BLaER1 treated with 17β-estradiol and CSF1 and Interleukin-3, amounts not matched to agents 10 nM and 100 nM (cell line): ENCODE measurements around the gene MAML3.

Experiments used
- H3K27ac ChIP-seq, 11 experiments: shearing (Covaris generic); formaldehyde crosslinking; 2 replicates each; pipeline ENCODE4 v1.8.1; 2022
- H3K27me3 ChIP-seq, 11 experiments: shearing (Covaris generic); formaldehyde crosslinking; 2 replicates each; pipeline ENCODE4 v1.8.1; 2022
- H3K36me3 ChIP-seq, 11 experiments: shearing (Covaris generic); formaldehyde crosslinking; 2 replicates each; pipeline ENCODE4 v1.8.1; 2022
- H3K4me1 ChIP-seq, 10 experiments: shearing (Covaris generic); formaldehyde crosslinking; 2 replicates each; pipeline ENCODE4 v1.8.1; 2022
- H3K4me2 ChIP-seq, 11 experiments: shearing (Covaris generic); formaldehyde crosslinking; 2 replicates each; pipeline ENCODE4 v1.8.1; 2022
- H3K4me3 ChIP-seq, 10 experiments: shearing (Covaris generic); formaldehyde crosslinking; 2 replicates each; pipeline ENCODE4 v1.8.1; 2022
- H3K9ac ChIP-seq, 11 experiments: shearing (Covaris generic); formaldehyde crosslinking; 2 replicates each; pipeline ENCODE4 v1.8.1; 2022
- H3K9me3 ChIP-seq, 11 experiments: shearing (Covaris generic); formaldehyde crosslinking; replicated peaks in 1 of 11; 2 replicates each; pipeline ENCODE4 v1.8.1; 2022
- H4K20me1 ChIP-seq, 11 experiments: shearing (Covaris generic); formaldehyde crosslinking; 2 replicates each; pipeline ENCODE4 v1.8.1; 2022
- Cebpa-rat ChIP-seq, 11 experiments: shearing (Covaris generic); IDR thresholded peaks; 2 replicates each; pipeline ENCODE4 v1.8.1; 2022

The MAML3 gene

GRCh38 chr4:140153718-140154571 lies at the start of gene MAML3:
TSS of gene MAML3 (minus strand) at chr4:140154184. CDS start at chr4:140153327, 857 bp downstream.
- Histone ChIP-seq H3K27ac (peak within 1 kb of the TSS; percentile 80 to 99 (median 98)), H3K4me1 (peaks cover 50 to 57% (median 55%) of the 10 kb centered on the region in 10 experiments), H3K4me2 (peak within 1 kb of the TSS; percentile 70 to 92 (median 81)), H3K9ac (peak within 1 kb of the TSS; percentile 86 to 98 (median 97)), H4K20me1 (peaks cover 0 to 11% (median 0%) of the 10 kb centered on the region in 11 experiments; a peak in 3 of 22 replicates), H3K4me3 (peak within 1 kb of the TSS; percentile 74 to 95 (median 89)), H3K27me3 (no peaks in the 10 kb centered on the region), H3K36me3 (no peaks in the 10 kb centered on the region), H3K9me3 (no peaks in the 10 kb centered on the region)
- TF ChIP-seq Cebpa-rat (IDR thresholded peaks at IDR 0.05), result no peak

- no peak overlapping the region for H3K4me2 ChIP-seq
- H3K36me3 ChIP-seq, result no peaks in the 10 kb centered on the region
- peaks cover 0 to 10% (median 8%) of the 10 kb centered on the region in 11 experiments; a peak in 17 of 22 replicates for H3K9me3 ChIP-seq
- no peaks in the 10 kb centered on the region for H3K4me1 ChIP-seq
- no peaks in the 10 kb centered on the region for H4K20me1 ChIP-seq
- TF ChIP-seq Cebpa-rat (IDR thresholded peaks at IDR 0.05), result no peak
- H3K9ac ChIP-seq, result no peak overlapping the region
- H3K27ac ChIP-seq, result no peak overlapping the region
- no peaks in the 10 kb centered on the region for H3K27me3 ChIP-seq
- no peak overlapping the region for H3K4me3 ChIP-seq
Measured at GRCh38 chr4:140198942-140199341, 45.0 kb upstream of the MAML3 start.

GRCh38 chr4:140195806-140196205 lies 41.8 kb upstream of the MAML3 start:
- no peaks in the 10 kb centered on the region for H3K36me3 ChIP-seq
- H3K9me3 ChIP-seq, result peaks cover 0 to 10% (median 8%) of the 10 kb centered on the region in 11 experiments; a peak in 17 of 22 replicates
- H3K9ac ChIP-seq, result no peak overlapping the region
- H3K27me3 ChIP-seq, result no peaks in the 10 kb centered on the region
- no peaks in the 10 kb centered on the region for H4K20me1 ChIP-seq
- H3K4me3 ChIP-seq, result no peak overlapping the region
- no peak for TF ChIP-seq Cebpa-rat (IDR thresholded peaks at IDR 0.05)
- no peaks in the 10 kb centered on the region for H3K4me1 ChIP-seq
- no peak overlapping the region for H3K27ac ChIP-seq
- H3K4me2 ChIP-seq, result no peak overlapping the region

GRCh38 chr4:140189805-140190204 lies 35.8 kb upstream of the MAML3 start:
- H3K27me3 ChIP-seq, result no peaks in the 10 kb centered on the region

GRCh38 chr4:140188975-140189374 lies 35.0 kb upstream of the MAML3 start:
- Histone ChIP-seq H4K20me1 (no peaks in the 10 kb centered on the region), H3K4me2 (no peak overlapping the region), H3K9me3 (no peaks in the 10 kb centered on the region), H3K9ac (no peak overlapping the region), H3K4me1 (no peaks in the 10 kb centered on the region), H3K27ac (no peak overlapping the region), H3K27me3 (no peaks in the 10 kb centered on the region), H3K4me3 (no peak overlapping the region), H3K36me3 (no peaks in the 10 kb centered on the region)
- TF ChIP-seq Cebpa-rat (IDR thresholded peaks at IDR 0.05), result peak in 3 of 11 experiments; percentile 22 to 82 (median 45); a peak in 4 of 22 replicates

More at GRCh38 chr4:140189805-140190204, 35.8 kb upstream of the MAML3 start:
- Histone ChIP-seq H3K36me3 (no peaks in the 10 kb centered on the region), H3K9ac (no peak overlapping the region), H3K27ac (no peak overlapping the region), H3K9me3 (no peaks in the 10 kb centered on the region), H3K4me2 (no peak overlapping the region), H4K20me1 (no peaks in the 10 kb centered on the region), H3K4me3 (no peak overlapping the region), H3K4me1 (no peaks in the 10 kb centered on the region)
- no peak for TF ChIP-seq Cebpa-rat (IDR thresholded peaks at IDR 0.05)

GRCh38 chr4:140187316-140187695 lies 33.3 kb upstream of the MAML3 start:
- no peak overlapping the region for H3K4me2 ChIP-seq
- H3K27me3 ChIP-seq, result no peaks in the 10 kb centered on the region
- no peaks in the 10 kb centered on the region for H3K9me3 ChIP-seq
- H3K27ac ChIP-seq, result no peak overlapping the region
- no peaks in the 10 kb centered on the region for H3K4me1 ChIP-seq
- no peak for TF ChIP-seq Cebpa-rat (IDR thresholded peaks at IDR 0.05)
- no peak overlapping the region for H3K9ac ChIP-seq
- H4K20me1 ChIP-seq, result no peaks in the 10 kb centered on the region
- no peaks in the 10 kb centered on the region for H3K36me3 ChIP-seq
- H3K4me3 ChIP-seq, result no peak overlapping the region

- H3K4me3 ChIP-seq, result no peak overlapping the region
- H3K4me2 ChIP-seq, result no peak overlapping the region
- no peak overlapping the region for H3K27ac ChIP-seq
- H3K27me3 ChIP-seq, result no peaks in the 10 kb centered on the region
- H3K36me3 ChIP-seq, result no peaks in the 10 kb centered on the region
- TF ChIP-seq Cebpa-rat (IDR thresholded peaks at IDR 0.05), result no peak
- no peak overlapping the region for H3K9ac ChIP-seq
- H4K20me1 ChIP-seq, result no peaks in the 10 kb centered on the region
- H3K4me1 ChIP-seq, result no peaks in the 10 kb centered on the region
- H3K9me3 ChIP-seq, result no peaks in the 10 kb centered on the region
Measured at GRCh38 chr4:140186651-140187315, 32.8 kb upstream of the MAML3 start.

GRCh38 chr4:140186082-140186438 lies 32.1 kb upstream of the MAML3 start:
- H3K9me3 ChIP-seq, result no peaks in the 10 kb centered on the region
- H3K27ac ChIP-seq, result no peak overlapping the region
- no peaks in the 10 kb centered on the region for H3K27me3 ChIP-seq
- no peak overlapping the region for H3K4me2 ChIP-seq
- H3K4me3 ChIP-seq, result no peak overlapping the region
- no peaks in the 10 kb centered on the region for H3K36me3 ChIP-seq
- H3K9ac ChIP-seq, result no peak overlapping the region
- no peaks in the 10 kb centered on the region for H3K4me1 ChIP-seq
- no peak for TF ChIP-seq Cebpa-rat (IDR thresholded peaks at IDR 0.05)
- no peaks in the 10 kb centered on the region for H4K20me1 ChIP-seq

- H3K4me2 ChIP-seq, result no peak overlapping the region
- no peaks in the 10 kb centered on the region for H4K20me1 ChIP-seq
- H3K27me3 ChIP-seq, result no peaks in the 10 kb centered on the region
- no peak overlapping the region for H3K9ac ChIP-seq
- no peak for TF ChIP-seq Cebpa-rat (IDR thresholded peaks at IDR 0.05)
- H3K4me3 ChIP-seq, result no peak overlapping the region
- no peak overlapping the region for H3K27ac ChIP-seq
- H3K4me1 ChIP-seq, result no peaks in the 10 kb centered on the region
- no peaks in the 10 kb centered on the region for H3K9me3 ChIP-seq
- no peaks in the 10 kb centered on the region for H3K36me3 ChIP-seq
Measured at GRCh38 chr4:140185412-140186081, 31.6 kb upstream of the MAML3 start.
